Measurements from ENCODE around the gene CD274. TPM values are rescaled to one million over a fixed set of nuclear protein-coding genes. Genes with fewer than 3 reads are reported as not detected.

Gene CD274
- total and polyA plus RNA-seq, 10 of the 15 experiments (the other 5 are each of a cell fraction or from before 2014, with no cell fraction given): 9.4 to 128 (median 24.6) TPM

DNA sequence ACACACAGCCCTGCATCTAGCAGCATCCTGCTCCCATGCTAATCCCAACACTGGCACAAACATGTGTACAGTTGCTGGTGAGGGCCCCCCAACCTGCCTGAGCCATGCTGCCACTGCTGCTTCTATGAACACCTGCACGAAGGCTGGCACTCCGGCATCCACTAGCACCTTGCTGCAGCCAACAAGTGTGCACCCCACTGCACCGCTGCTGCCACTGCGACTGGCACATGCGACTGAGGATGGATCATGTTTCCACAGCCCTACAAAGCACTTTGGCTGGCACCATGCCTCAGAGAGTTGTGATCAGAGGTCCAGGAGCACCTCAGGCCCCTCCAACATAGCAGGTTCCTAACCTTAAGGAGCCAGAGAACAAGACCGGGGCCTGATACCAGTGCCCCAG is 52.2 kb downstream of the CD274 start:
- no peaks in the 10 kb centered on the region; the same call in 2 of the 3 replicates for H3K9me3 ChIP-seq (replicated peaks; ENCODE audit: control insufficient read depth, insufficient read depth, low read length)
- no peak overlapping the region for H2AFZ ChIP-seq (ENCODE audit: control insufficient read depth, low read depth, low read length)
- ATAC-seq: no peak
- POLR2A ChIA-PET: interaction anchor here (0.7 to 1.6 kb wide), 2 partner anchors 9 to 22 kb away, joined by 3 to 7 read pairs; no protein-coding TSS in a partner anchor
- H4K20me1 ChIP-seq (ENCODE audit: control insufficient read depth, insufficient read depth): no peaks in the 10 kb centered on the region
- in situ Hi-C loops (cut with MboI): no loop called here
- H3K27me3 ChIP-seq (replicated peaks in 1 of 2; ENCODE audit: control insufficient read depth in 2 of 2, insufficient read depth in 2 of 2, low read length in 1 of 2): no peaks in the 10 kb centered on the region
- CTCF ChIA-PET: interaction anchor here (1.2 kb wide), 1 partner anchor 88 kb away, joined by 3 read pairs; no protein-coding TSS in a partner anchor
- BruUV-seq (replicated peaks): no TSS peak
- no peaks in the 10 kb centered on the region for H3K36me3 ChIP-seq (ENCODE audit: control insufficient read depth in 2 of 2, insufficient read depth in 2 of 2, low read length in 1 of 2)
- 92% methylated on average over 6 of the region's 6 CpGs for WGBS (ENCODE audit: insufficient coverage, insufficient replicate concordance, low lambda C conversion rate, missing lambda C conversion rate)
- no peak overlapping the region for H3K27ac ChIP-seq (ENCODE audit: control insufficient read depth, insufficient read depth)
- intact Hi-C loops (cut with micrococcal nuclease; ENCODE audit: unreplicated experiment): no loop called here
- SMC1A ChIA-PET (ENCODE audit: uncharacterized antibody, unreplicated experiment): interaction anchor here (1.1 to 1.5 kb wide), 2 partner anchors 8 to 9 kb away, joined by 4 to 6 read pairs; no protein-coding TSS in a partner anchor
- RAD21 ChIA-PET (ENCODE audit: unreplicated experiment): no interaction called here
- H3K4me1 ChIP-seq (ENCODE audit: control insufficient read depth, insufficient read depth, low read length): no peaks in the 10 kb centered on the region
- no peak for DNase-seq (ENCODE audit: low read depth, low spot score)
- H3K79me2 ChIP-seq (ENCODE audit: control insufficient read depth, insufficient read depth, low read length): no peaks in the 10 kb centered on the region
- no peak for FAIRE-seq
- no peak overlapping the region for H3K9ac ChIP-seq (ENCODE audit: control insufficient read depth, insufficient read depth, low read length)
- H3K4me2 ChIP-seq (ENCODE audit: control insufficient read depth, insufficient read depth): no peak overlapping the region
- H3K4me3 ChIP-seq: no peak overlapping the region
- no peak for TF ChIP-seq ESRRA (IDR thresholded peaks at IDR 0.05; ENCODE audit: low read length)
- no peak for TF ChIP-seq POLR2AphosphoS2 (IDR thresholded peaks at IDR 0.05; ENCODE audit: low read depth, low read length)
- no peak for TF ChIP-seq KDM1A (IDR thresholded peaks at IDR 0.05; ENCODE audit: borderline replicate concordance)
- TF ChIP-seq IKZF1 (conservative IDR thresholded peaks at IDR 0.05): no peak
- no peak for TF ChIP-seq PAX5 (IDR thresholded peaks at IDR 0.05; ENCODE audit: borderline replicate concordance, low read depth, low read length)
- no peak for TF ChIP-seq YY1 (IDR thresholded peaks at IDR 0.05; ENCODE audit: low read depth, low read length)
- no peak for TF ChIP-seq BMI1 (IDR thresholded peaks at IDR 0.05; ENCODE audit: borderline replicate concordance)
- no peak for TF ChIP-seq IRF4 (IDR thresholded peaks at IDR 0.05; ENCODE audit: low read depth, low read length)
- no peak for TF ChIP-seq RCOR1 (conservative IDR thresholded peaks at IDR 0.05; ENCODE audit: low read depth, low read length)
- no peak for TF ChIP-seq PAX8 (IDR thresholded peaks at IDR 0.05)
- TF ChIP-seq, protein P1, sequence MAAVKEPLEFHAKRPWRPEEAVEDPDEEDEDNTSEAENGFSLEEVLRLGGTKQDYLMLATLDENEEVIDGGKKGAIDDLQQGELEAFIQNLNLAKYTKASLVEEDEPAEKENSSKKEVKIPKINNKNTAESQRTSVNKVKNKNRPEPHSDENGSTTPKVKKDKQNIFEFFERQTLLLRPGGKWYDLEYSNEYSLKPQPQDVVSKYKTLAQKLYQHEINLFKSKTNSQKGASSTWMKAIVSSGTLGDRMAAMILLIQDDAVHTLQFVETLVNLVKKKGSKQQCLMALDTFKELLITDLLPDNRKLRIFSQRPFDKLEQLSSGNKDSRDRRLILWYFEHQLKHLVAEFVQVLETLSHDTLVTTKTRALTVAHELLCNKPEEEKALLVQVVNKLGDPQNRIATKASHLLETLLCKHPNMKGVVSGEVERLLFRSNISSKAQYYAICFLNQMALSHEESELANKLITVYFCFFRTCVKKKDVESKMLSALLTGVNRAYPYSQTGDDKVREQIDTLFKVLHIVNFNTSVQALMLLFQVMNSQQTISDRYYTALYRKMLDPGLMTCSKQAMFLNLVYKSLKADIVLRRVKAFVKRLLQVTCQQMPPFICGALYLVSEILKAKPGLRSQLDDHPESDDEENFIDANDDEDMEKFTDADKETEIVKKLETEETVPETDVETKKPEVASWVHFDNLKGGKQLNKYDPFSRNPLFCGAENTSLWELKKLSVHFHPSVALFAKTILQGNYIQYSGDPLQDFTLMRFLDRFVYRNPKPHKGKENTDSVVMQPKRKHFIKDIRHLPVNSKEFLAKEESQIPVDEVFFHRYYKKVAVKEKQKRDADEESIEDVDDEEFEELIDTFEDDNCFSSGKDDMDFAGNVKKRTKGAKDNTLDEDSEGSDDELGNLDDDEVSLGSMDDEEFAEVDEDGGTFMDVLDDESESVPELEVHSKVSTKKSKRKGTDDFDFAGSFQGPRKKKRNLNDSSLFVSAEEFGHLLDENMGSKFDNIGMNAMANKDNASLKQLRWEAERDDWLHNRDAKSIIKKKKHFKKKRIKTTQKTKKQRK (IDR thresholded peaks at IDR 0.05; ENCODE audit: low read depth, low read length): no peak
- TF ChIP-seq MTA2 (IDR thresholded peaks at IDR 0.05; ENCODE audit: low read depth): no peak
- TF ChIP-seq ZBED1 (IDR thresholded peaks at IDR 0.05; ENCODE audit: borderline replicate concordance): no peak
- no peak for TF ChIP-seq CREM (IDR thresholded peaks at IDR 0.05; ENCODE audit: low read depth)
- TF ChIP-seq CBX5 (IDR thresholded peaks at IDR 0.05; ENCODE audit: low read depth): no peak
- TF ChIP-seq BHLHE40 (IDR thresholded peaks at IDR 0.05; ENCODE audit: borderline replicate concordance in 1 of 2, low read depth in 2 of 2, low read length in 1 of 2): no peak
- no peak for TF ChIP-seq SKIL (IDR thresholded peaks at IDR 0.05; ENCODE audit: low read depth, poor library complexity, severe bottlenecking)
- no peak for TF ChIP-seq ATF7 (IDR thresholded peaks at IDR 0.05; ENCODE audit: low read depth)

Measured in GM12878 (cell line).